Activated naive CD4-positive, alpha-beta T cell treated with anti-CD3 and anti-CD28 coated beads, Interleukin-2, amount 10 ng/mL, durations not matched to agents 7 days and 5 days (primary cell): Measurements from ENCODE around the gene XRCC3.

ENCODE experiments used
- CTCF ChIA-PET: fragments of 350-600 bp; sonication (Branson Sonifier 250); formaldehyde crosslinking; loops from one replicate; lab custom pipeline; 2021; ENCODE audit warnings: antibody characterized with exemption; lab: Charles Lee
- DNase-seq: peaks from one replicate; pipeline ENCODE4 v3.0.0-alpha.2; 2020
- H3K27ac Mint-ChIP-seq: one replicate; pipeline ENCODE4 v1.8.0; 2021; ENCODE audit warnings: mild to moderate bottlenecking, moderate library complexity, mixed read lengths
- H3K27me3 Mint-ChIP-seq: one replicate; pipeline ENCODE4 v1.8.0; 2021; ENCODE audit warnings: mild to moderate bottlenecking, mixed read lengths
- H3K36me3 Mint-ChIP-seq: one replicate; pipeline ENCODE4 v1.8.0; 2021; ENCODE audit warnings: mixed read lengths
- H3K4me1 Mint-ChIP-seq: one replicate; pipeline ENCODE4 v1.8.0; 2021; ENCODE audit warnings: mixed read lengths
- H3K4me3 Mint-ChIP-seq: one replicate; pipeline ENCODE4 v1.8.0; 2021; ENCODE audit warnings: mild to moderate bottlenecking, moderate library complexity, mixed read lengths
- H3K9me3 Mint-ChIP-seq: one replicate; pipeline ENCODE4 v1.8.0; 2021; ENCODE audit warnings: mixed read lengths

The XRCC3 gene

DNA sequence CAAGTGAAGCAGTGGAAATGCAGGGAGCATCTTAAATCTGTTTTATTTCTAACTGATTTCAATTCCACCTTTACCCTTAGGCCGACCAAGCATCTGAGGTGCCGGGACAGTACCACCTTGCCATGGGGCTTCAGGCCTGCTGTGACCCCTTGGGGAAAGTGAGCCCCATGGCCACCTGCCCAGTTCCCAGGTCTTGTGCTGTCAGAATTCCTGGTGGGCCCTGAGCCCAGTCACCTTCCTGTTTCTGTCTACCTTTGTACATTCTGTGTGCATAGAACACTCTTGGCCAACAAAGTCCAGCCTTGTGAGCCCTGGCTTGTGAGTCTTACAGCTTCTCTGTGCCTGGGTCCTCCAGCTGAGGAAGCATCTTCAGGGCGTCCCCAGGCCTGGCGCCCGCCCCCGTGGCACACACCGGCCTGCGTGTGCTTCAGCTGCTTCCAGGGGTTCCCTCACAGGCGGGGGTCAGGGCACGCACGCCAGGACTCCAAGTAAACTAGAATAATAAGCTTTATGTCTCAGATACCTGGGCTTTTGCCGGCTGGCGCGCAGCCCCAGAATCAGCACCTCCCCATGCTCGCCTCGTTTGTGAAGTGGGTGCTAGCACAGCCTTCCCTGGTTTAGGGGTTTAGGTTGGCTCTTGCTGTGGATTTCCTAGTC lies 10.6 kb upstream of the XRCC3 start:
- DNase-seq = no peak
- Mint-ChIP-seq H3K27me3 (no peaks in the 10 kb centered on the region), H3K4me1 (no peaks in the 10 kb centered on the region), H3K36me3 (peaks cover 1% of the 10 kb centered on the region), H3K27ac (no peak overlapping the region), H3K9me3 (no peaks in the 10 kb centered on the region), H3K4me3 (no peak overlapping the region)
- CTCF ChIA-PET = no interaction called here

- Mint-ChIP-seq H3K4me3 (no peak overlapping the region), H3K4me1 (peaks cover 2% of the 10 kb centered on the region), H3K9me3 (no peaks in the 10 kb centered on the region), H3K36me3 (peaks cover 1% of the 10 kb centered on the region), H3K27me3 (no peaks in the 10 kb centered on the region), H3K27ac (no peak overlapping the region)
- CTCF ChIA-PET = no interaction called here
- DNase-seq = no peak
These were observed 9.9 kb upstream of the XRCC3 start for GRCh38 chr14:103725001-103725682.

- CTCF ChIA-PET = no interaction called here
- H3K27ac Mint-ChIP-seq = no peak overlapping the region
- DNase-seq = no peak
- H3K27me3 Mint-ChIP-seq = no peaks in the 10 kb centered on the region
- H3K4me1 Mint-ChIP-seq = peaks cover 12% of the 10 kb centered on the region
- H3K4me3 Mint-ChIP-seq = no peak overlapping the region
- no peaks in the 10 kb centered on the region for H3K36me3 Mint-ChIP-seq
- no peaks in the 10 kb centered on the region for H3K9me3 Mint-ChIP-seq
These were observed 8.9 kb upstream of the XRCC3 start for GRCh38 chr14:103724116-103724515.

GRCh38 chr14:103723748-103724081 lies 8.5 kb upstream of the XRCC3 start:
- Mint-ChIP-seq H3K4me1 (peaks cover 16% of the 10 kb centered on the region), H3K27me3 (no peaks in the 10 kb centered on the region), H3K9me3 (no peaks in the 10 kb centered on the region), H3K27ac (no peak overlapping the region), H3K36me3 (no peaks in the 10 kb centered on the region), H3K4me3 (no peak overlapping the region)
- DNase-seq = no peak
- CTCF ChIA-PET = no interaction called here

DNA sequence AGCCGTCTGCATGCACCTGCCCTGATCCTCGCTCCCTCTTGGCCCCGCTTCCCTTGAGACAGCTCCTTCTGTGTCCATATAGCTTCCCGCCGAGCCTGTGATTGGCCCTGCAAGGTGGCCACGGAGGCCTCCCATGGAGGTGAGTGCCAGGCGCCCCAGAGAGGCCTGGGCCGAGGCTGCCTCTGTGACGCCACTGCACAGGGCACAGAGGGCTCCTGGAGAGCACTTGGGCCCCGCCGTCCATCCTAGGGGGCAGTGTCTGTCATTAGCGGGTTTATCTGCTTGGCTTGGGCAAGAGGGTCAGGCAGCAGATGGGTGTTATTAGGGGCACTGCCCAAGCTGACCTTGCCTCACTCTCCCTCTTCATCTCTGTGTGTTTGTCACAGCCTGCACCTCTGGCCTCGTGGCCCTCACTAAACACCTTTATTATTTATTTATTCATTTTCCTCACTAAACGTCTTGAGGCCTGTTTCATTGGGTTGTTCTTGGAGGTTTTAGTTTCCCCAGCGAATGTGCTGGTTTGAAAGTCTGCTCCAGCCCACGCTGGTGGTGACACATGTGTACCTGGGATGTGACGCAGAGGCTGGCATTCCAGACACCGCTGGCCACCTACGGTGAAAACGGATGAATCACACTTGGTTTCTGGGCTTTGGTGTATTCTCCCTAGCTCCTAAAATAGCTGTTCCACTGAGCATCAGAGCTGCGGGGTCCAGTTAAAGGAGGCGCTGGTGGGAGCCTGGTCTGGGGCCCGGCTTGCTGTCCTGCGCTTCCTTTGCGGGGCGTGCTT lies 6.3 kb upstream of the XRCC3 start:
- Mint-ChIP-seq H3K4me3 (no peak overlapping the region), H3K4me1 (peaks cover 35% of the 10 kb centered on the region), H3K27me3 (no peaks in the 10 kb centered on the region), H3K27ac (no peak overlapping the region), H3K9me3 (no peaks in the 10 kb centered on the region), H3K36me3 (peaks cover 1% of the 10 kb centered on the region)
- CTCF ChIA-PET = no interaction called here
- no peak for DNase-seq

DNA sequence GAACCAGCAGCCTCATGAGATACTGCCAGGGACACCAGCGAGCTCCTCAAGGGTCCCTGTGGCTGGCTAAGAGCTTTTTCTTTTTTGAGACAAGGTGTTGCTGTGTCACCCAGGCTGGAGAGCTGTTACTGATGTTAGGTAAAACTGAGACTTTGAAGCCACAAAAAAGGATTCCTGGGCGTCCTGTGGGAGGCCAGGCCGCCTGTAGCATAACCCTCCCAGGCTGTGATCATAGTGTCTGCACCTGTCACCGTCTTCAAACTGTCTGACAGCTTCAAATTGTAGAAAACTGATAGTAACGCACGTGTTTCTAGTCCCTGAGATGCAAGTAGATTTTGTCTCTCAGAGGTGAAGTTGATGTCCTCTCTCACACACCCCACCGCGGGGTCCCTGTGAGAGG lies 4.5 kb upstream of the XRCC3 start:
- Mint-ChIP-seq H3K4me3 (no peak overlapping the region), H3K27ac (no peak overlapping the region), H3K4me1 (peaks cover 39% of the 10 kb centered on the region), H3K27me3 (no peaks in the 10 kb centered on the region), H3K36me3 (peaks cover 3% of the 10 kb centered on the region), H3K9me3 (no peaks in the 10 kb centered on the region)
- CTCF ChIA-PET = no interaction called here
- no peak for DNase-seq

- Mint-ChIP-seq H3K27me3 (no peaks in the 10 kb centered on the region), H3K27ac (no peak overlapping the region)
These were observed 3.3 kb upstream of the XRCC3 start for GRCh38 chr14:103718572-103718971.

DNA sequence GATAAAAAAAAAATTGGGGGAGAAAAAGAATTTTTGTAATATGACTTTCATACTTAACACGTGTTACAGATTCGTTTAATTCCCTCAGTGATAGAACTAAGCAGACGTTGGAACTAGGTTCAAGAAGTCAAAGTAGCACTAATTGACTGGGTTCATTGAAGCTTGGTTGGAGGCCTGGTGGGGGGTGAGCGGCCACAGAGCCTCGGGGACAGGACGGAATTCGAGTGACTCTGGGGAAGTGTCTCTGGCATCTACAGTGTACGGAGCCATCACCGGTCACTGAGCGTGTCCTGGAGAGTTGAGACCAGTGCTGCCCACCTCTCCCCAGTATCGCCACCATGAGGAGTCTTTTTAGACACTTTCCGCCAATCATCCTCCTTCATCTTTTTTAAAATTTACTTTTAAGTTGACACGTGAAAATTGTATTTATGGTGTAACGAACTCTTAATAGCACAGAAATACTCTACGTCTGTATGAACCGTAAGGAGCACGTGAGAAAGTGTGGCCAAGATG lies 1.7 kb upstream of the XRCC3 start:
- H3K27me3 Mint-ChIP-seq = no peaks in the 10 kb centered on the region
- no peak overlapping the region for H3K27ac Mint-ChIP-seq
- peaks cover 66% of the 10 kb centered on the region for H3K4me1 Mint-ChIP-seq
- no peaks in the 10 kb centered on the region for H3K9me3 Mint-ChIP-seq
- peak overlapping the region; percentile 76 for H3K4me3 Mint-ChIP-seq
- CTCF ChIA-PET = no interaction called here
- no peak for DNase-seq
- H3K36me3 Mint-ChIP-seq = peaks cover 3% of the 10 kb centered on the region

More at GRCh38 chr14:103718572-103718971, 3.3 kb upstream of the XRCC3 start:
- no peak overlapping the region for H3K4me3 Mint-ChIP-seq
- peaks cover 3% of the 10 kb centered on the region for H3K36me3 Mint-ChIP-seq
- H3K9me3 Mint-ChIP-seq = no peaks in the 10 kb centered on the region
- H3K4me1 Mint-ChIP-seq = peaks cover 50% of the 10 kb centered on the region
- no peak for DNase-seq
- CTCF ChIA-PET = no interaction called here

DNA sequence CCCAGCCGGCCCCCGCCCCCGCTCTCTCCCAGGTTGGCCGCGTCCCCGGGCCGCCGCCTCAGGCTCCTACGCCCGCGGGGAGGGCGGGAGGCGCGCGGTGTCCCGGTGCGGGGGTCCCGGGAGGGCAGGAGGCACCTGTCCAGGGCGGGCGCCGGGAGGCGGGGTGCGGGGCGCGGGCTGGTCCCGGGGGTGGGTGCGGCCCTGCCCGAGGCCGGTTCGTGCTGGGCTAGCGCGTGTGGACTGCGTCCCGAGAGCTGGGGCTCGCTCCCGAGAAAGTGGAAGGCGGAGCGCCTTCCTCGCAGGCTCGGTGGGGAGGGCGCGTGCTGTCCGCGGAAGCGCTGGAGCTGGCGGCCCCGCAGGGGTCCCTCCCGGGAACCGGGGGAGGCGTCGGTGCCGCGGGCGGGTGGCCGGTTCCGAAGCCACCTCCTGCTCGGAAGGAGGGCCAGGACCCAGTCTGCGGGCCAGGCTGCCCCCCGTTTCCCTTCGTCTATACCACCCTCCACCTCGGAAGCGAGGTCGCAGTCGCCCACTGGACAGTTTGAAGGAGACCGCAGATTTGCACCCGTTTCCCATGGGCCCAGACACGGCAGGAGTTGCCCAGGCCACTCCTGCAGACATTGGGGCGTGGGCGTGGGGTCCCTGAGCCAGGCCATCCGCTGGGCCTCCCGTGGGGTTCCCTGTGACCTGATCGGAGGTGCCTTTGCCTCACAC lies 995 bp upstream of the XRCC3 start:
- Mint-ChIP-seq H3K27ac (no peak overlapping the region), H3K4me1 (peaks cover 73% of the 10 kb centered on the region), H3K4me3 (peak overlapping the region; percentile 95), H3K9me3 (no peaks in the 10 kb centered on the region), H3K27me3 (no peaks in the 10 kb centered on the region), H3K36me3 (peaks cover 3% of the 10 kb centered on the region)
- CTCF ChIA-PET = no interaction called here
- DNase-seq = peak; percentile 60

GRCh38 chr14:103714063-103714724 lies 1.1 kb downstream of the XRCC3 start:
- DNase-seq = no peak
- Mint-ChIP-seq H3K36me3 (peaks cover 4% of the 10 kb centered on the region), H3K4me3 (peak overlapping the region; percentile 95), H3K4me1 (peaks cover 68% of the 10 kb centered on the region), H3K27ac (peak overlapping the region; percentile 85), H3K27me3 (no peaks in the 10 kb centered on the region), H3K9me3 (no peaks in the 10 kb centered on the region)
- CTCF ChIA-PET = no interaction called here

- H3K27me3 Mint-ChIP-seq = no peaks in the 10 kb centered on the region
- no peaks in the 10 kb centered on the region for H3K9me3 Mint-ChIP-seq
- peaks cover 10% of the 10 kb centered on the region for H3K36me3 Mint-ChIP-seq
- H3K4me3 Mint-ChIP-seq = peak overlapping the region; percentile 95
- CTCF ChIA-PET = no interaction called here
- no peak for DNase-seq
- peak overlapping the region; percentile 85 for H3K27ac Mint-ChIP-seq
- peaks cover 61% of the 10 kb centered on the region for H3K4me1 Mint-ChIP-seq
These were observed 1.8 kb downstream of the XRCC3 start for GRCh38 chr14:103713304-103714062.

DNA sequence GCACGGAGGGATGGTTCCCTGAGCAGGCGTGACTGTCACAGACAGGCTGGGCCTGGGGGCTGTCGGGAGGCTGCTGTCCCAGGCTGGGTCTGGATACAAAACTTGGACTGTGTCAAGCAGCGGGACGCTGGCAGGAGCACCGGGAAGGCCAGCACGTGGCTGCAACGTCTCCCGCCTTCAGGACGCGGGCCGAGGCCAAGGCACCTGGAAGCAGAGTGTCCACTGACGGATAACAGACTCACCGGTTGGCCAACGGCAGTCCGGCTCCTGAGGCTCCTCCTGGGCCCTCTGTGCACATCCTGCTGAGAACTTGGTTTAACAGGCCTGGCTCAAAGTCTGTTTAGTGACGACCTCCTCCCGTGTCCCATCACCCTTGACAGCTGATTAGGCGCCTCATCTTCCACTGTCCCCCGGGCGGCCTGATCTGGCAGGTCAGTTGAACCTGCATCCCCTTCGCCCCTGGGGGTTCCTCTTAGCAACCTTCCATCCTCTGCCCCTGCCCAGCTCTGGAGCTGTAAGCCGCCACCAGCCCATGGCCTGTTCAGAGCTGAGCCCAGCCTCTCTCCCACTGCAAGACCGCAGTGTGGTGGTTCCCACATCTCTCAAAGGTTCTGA lies 2.5 kb downstream of the XRCC3 start:
- H3K4me3 Mint-ChIP-seq = no peak overlapping the region
- H3K27ac Mint-ChIP-seq = peak overlapping the region; percentile 70
- H3K9me3 Mint-ChIP-seq = no peaks in the 10 kb centered on the region
- peaks cover 57% of the 10 kb centered on the region for H3K4me1 Mint-ChIP-seq
- DNase-seq = no peak
- H3K36me3 Mint-ChIP-seq = peaks cover 15% of the 10 kb centered on the region
- no peaks in the 10 kb centered on the region for H3K27me3 Mint-ChIP-seq
- CTCF ChIA-PET = no interaction called here
